ENCODE measurements around the gene OR5I1. TPM values are rescaled to one million over a fixed set of nuclear protein-coding genes. Genes with fewer than 3 reads are reported as not detected.

OR5I1 gene
- total and polyA plus RNA-seq, 9 of the 15 experiments (the other 6 are each of a cell fraction or from before 2014, with no cell fraction given) = not detected

- CTCF ChIA-PET (ENCODE audit: low intra/inter-chr PET ratio) = no interaction called here
- Histone ChIP-seq H3K4me1 (replicated peaks in 1 of 2; ENCODE audit: control insufficient read depth in 2 of 2, insufficient read depth in 2 of 2, low read length in 2 of 2) (no peaks in the 10 kb centered on the region), H3K27ac (ENCODE audit: extremely low read depth, low read depth, low read length) (no peak within 1 kb of the TSS), H3K9ac (ENCODE audit: insufficient read depth in 1 of 2, low read depth in 2 of 2, low read length in 2 of 2) (no peak within 1 kb of the TSS), H3K4me2 (ENCODE audit: insufficient read depth, low read length) (no peak within 1 kb of the TSS), H2AFZ (ENCODE audit: low read depth, low read length) (no peak within 1 kb of the TSS), H3K9me3 (replicated peaks; ENCODE audit: control insufficient read depth, insufficient read depth, low read depth, low read length) (no peaks in the 10 kb centered on the region; the same call in 1 of the 2 replicates), H4K20me1 (replicated peaks; ENCODE audit: control insufficient read depth, insufficient read depth, low read length) (no peaks in the 10 kb centered on the region), H3K27me3 (ENCODE audit: control insufficient read depth in 2 of 2, insufficient read depth in 2 of 2, low read length in 2 of 2) (no peaks in the 10 kb centered on the region), H3K9me1 (ENCODE audit: control insufficient read depth, insufficient read depth, low read length) (no peaks in the 10 kb centered on the region), H3K4me3 (no peak within 1 kb of the TSS), H3K79me2 (ENCODE audit: control insufficient read depth, insufficient read depth, low read length) (no peaks in the 10 kb centered on the region), H3K36me3 (ENCODE audit: control insufficient read depth, insufficient read depth, low read length) (no peaks in the 10 kb centered on the region)
- in situ Hi-C loops (cut with MboI) (no loop called here), intact Hi-C loops (cut with micrococcal nuclease) (no loop called here)
- FAIRE-seq (no peak), ATAC-seq (no peak), DNase-seq (ENCODE audit: extremely low read depth in 1 of 4, low spot score in 3 of 4) (no peak)
- WGBS (ENCODE audit: insufficient coverage, low coverage, missing lambda C conversion rate) = 0% methylated on average over 1 of the region's 1 CpG
- TF ChIP-seq HNRNPUL1 (IDR thresholded peaks at IDR 0.05; ENCODE audit: low read length) = no peak
- TF ChIP-seq COPS2 (conservative IDR thresholded peaks at IDR 0.05) = no peak
- no peak for TF ChIP-seq ZFP91 (CRISPR knock-in tag; IDR thresholded peaks at IDR 0.05)
- no peak for TF ChIP-seq ZSCAN32 (CRISPR knock-in tag; IDR thresholded peaks at IDR 0.05)
- no peak for TF ChIP-seq ZNF184 (CRISPR knock-in tag; IDR thresholded peaks at IDR 0.05)
- TF ChIP-seq JUNB (CRISPR knock-in tag; conservative IDR thresholded peaks at IDR 0.05) = no peak
- TF ChIP-seq ARID3A (IDR thresholded peaks at IDR 0.05; ENCODE audit: borderline replicate concordance, low read depth, low read length) = no peak
- no peak for TF ChIP-seq HDAC2 (IDR thresholded peaks at IDR 0.05)
- TF ChIP-seq XRCC5 (IDR thresholded peaks at IDR 0.05; ENCODE audit: low read depth, low read length) = no peak
- no peak for TF ChIP-seq ZNF146 (CRISPR knock-in tag; IDR thresholded peaks at IDR 0.05; ENCODE audit: unreplicated experiment)
- POLR2A ChIA-PET = no interaction called here
- no TSS peak for BruUV-seq (replicated peaks)
These were observed 21.7 kb downstream of the OR5I1 start, which contains the start of gene OR5W2 for GRCh38 chr11:55914482-55914881. TSS of gene OR5W2 (minus strand) at chr11:55914582. CDS start at chr11:55914582, 0 bp downstream.

All from K562 (cell line).